GM18502 (cell line): ENCODE data around the gene TXK.
A peak's percentile ranks its signal among the peaks of the same experiment; 100 is the strongest.

ENCODE experiments used
- ATAC-seq: cut with Tn5 transposase; IDR thresholded peaks from one replicate; pipeline ENCODE4 v1.9.1; 2021; ENCODE audit warnings: mild to moderate bottlenecking; ENCODE audit not compliant: unreplicated experiment, poor library complexity

TXK gene

GRCh38 chr4:48108309-48109073 is 25.6 kb downstream of the TXK start:
- ATAC-seq: no peak

- ATAC-seq: no peak
Measured at GRCh38 chr4:48105230-48105629, 28.8 kb downstream of the TXK start.

GRCh38 chr4:48103483-48104139 is 30.4 kb downstream of the TXK start:
- peak; percentile 68 for ATAC-seq

- ATAC-seq: no peak
Measured at GRCh38 chr4:48102303-48102702, 31.7 kb downstream of the TXK start.

GRCh38 chr4:48100256-48100655 is 33.8 kb downstream of the TXK start:
- ATAC-seq: no peak

GRCh38 chr4:48095441-48095840 is 38.6 kb downstream of the TXK start:
- ATAC-seq: no peak

- ATAC-seq: no peak
Measured at GRCh38 chr4:48093991-48094416, 40.0 kb downstream of the TXK start.

GRCh38 chr4:48090621-48091020 is 43.4 kb downstream of the TXK start:
- no peak for ATAC-seq

GRCh38 chr4:48085821-48086589 is 48.0 kb downstream of the TXK start:
- no peak for ATAC-seq

- no peak for ATAC-seq
Measured at GRCh38 chr4:48082956-48083355, 51.1 kb downstream of the TXK start.

- no peak for ATAC-seq
Measured at GRCh38 chr4:48081196-48081595, 52.9 kb downstream of the TXK start.

GRCh38 chr4:48079972-48080391 is 54.1 kb downstream of the TXK start:
- ATAC-seq: no peak

GRCh38 chr4:48078862-48079655 is 55.0 kb downstream of the TXK start:
- no peak for ATAC-seq

GRCh38 chr4:48078425-48078824 is 55.6 kb downstream of the TXK start:
- no peak for ATAC-seq

- no peak for ATAC-seq
Measured at GRCh38 chr4:48074657-48075056, 59.4 kb downstream of the TXK start.

- no peak for ATAC-seq
Measured at GRCh38 chr4:48073567-48074103, 60.4 kb downstream of the TXK start.

- ATAC-seq: no peak
Measured at GRCh38 chr4:48071191-48071590, 62.9 kb downstream of the TXK start.

GRCh38 chr4:48069026-48069425 is 65.0 kb downstream of the TXK start:
- ATAC-seq: no peak

GRCh38 chr4:48068182-48068581 is 65.9 kb downstream of the TXK start:
- no peak for ATAC-seq

- no peak for ATAC-seq
Measured at GRCh38 chr4:48067536-48067935, 66.5 kb downstream of the TXK start.
